Measurements from ENCODE around the gene OSBPL7. TPM values are rescaled to one million over a fixed set of nuclear protein-coding genes. Genes with fewer than 3 reads are reported as not detected.

Gene OSBPL7
- total RNA-seq, 1 experiment from 2014 or later = 20.5 TPM

- no peak for TF ChIP-seq TCF7L2 (IDR thresholded peaks at IDR 0.05; ENCODE audit: borderline replicate concordance, extremely low read depth, insufficient read depth, insufficient read length)
- no peak for TF ChIP-seq ZNF274 (IDR thresholded peaks at IDR 0.05; ENCODE audit: low read depth, low read length)
- TF ChIP-seq JUND (IDR thresholded peaks at IDR 0.05) = no peak
These were observed 32.0 kb upstream of the OSBPL7 start (continued) for GRCh38 chr17:47853616-47854015.

DNA sequence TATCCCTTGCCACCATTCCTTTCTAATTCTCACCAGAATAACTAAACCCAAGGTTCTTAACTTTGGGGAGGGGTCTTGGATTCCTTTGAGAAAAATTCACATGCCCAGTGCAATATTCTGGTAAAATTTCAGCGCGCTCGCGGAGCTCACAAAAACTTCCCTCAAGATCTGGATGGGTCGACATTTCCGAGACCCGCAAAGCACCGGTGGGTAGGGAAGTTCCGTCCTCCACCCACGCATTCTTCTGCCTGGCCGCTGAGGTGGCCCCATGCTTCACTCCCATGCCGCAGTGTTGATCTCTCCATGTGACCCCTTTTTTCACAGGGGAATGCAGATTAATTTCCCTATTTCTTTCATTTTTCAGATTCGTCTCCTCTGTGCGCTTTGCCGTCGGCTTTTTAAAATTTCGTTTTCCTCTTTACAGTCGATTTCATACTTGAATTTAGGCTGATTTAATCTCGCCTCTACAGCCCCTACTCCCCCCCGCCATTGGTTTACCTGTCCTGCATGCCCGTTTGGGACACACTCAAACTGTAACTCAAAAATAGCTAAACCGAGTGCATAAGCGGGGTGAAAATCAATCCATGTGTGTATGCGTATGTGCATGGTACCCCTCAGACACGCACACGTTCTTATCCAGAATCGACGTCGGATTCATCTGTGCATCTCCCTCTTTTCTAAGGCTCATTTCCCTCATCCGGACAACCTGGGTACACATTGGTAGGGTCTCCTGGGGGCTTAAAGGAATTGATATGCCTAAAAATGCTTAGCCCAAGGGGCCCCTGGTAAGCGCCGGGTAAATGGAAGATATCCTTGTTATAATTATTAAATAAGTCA is 30.7 kb upstream of the OSBPL7 start:
- RAD21 ChIA-PET (ENCODE audit: low non-redundant PET in 1 of 2, low total read pairs in 2 of 2, uncharacterized antibody in 2 of 2, unreplicated experiment in 2 of 2) = no interaction called here
- intact Hi-C loops (cut with micrococcal nuclease) = no loop called here

More for the DNA sequence above, 30.7 kb upstream of the OSBPL7 start:
- Histone ChIP-seq H3K9ac (ENCODE audit: low read length) (no peak overlapping the region), H3K36me3 (ENCODE audit: control insufficient read depth in 1 of 2, insufficient read depth in 2 of 2, low read length in 2 of 2) (no peaks in the 10 kb centered on the region; a peak in 1 of 4 replicates), H3K4me2 (ENCODE audit: low read length) (peak overlapping the region; percentile 86), H3K79me2 (ENCODE audit: insufficient read depth, low read length) (peaks cover 23% of the 10 kb centered on the region; the same call in 1 of the 2 replicates), H3K4me3 (replicated peaks in 1 of 2; ENCODE audit: low read depth in 1 of 2, low read length in 2 of 2) (no peak overlapping the region), H2AFZ (ENCODE audit: low read depth, low read length, poor library complexity, severe bottlenecking) (no peak overlapping the region), H3K27me3 (ENCODE audit: insufficient read depth, low read length) (peaks cover 13% of the 10 kb centered on the region; the same call in 1 of the 2 replicates), H4K20me1 (ENCODE audit: insufficient read depth) (no peaks in the 10 kb centered on the region), H3K27ac (ENCODE audit: low read depth, low read length) (no peak overlapping the region), H3K4me1 (ENCODE audit: control insufficient read depth in 1 of 2, insufficient read depth in 2 of 2, low read length in 2 of 2) (peaks cover 13 to 30% of the 10 kb centered on the region in 2 experiments), H3K9me3 (ENCODE audit: control insufficient read depth in 1 of 2, insufficient read depth in 1 of 2, low read depth in 1 of 2, low read length in 2 of 2) (no peaks in the 10 kb centered on the region), H3K9me2 (ENCODE audit: insufficient read depth) (no peaks in the 10 kb centered on the region)
- ChIA-PET CTCF (interaction anchor here (0.6 to 12.6 kb wide), 2 partner anchors 9 to 40 kb away, joined by 4 to 393 read pairs; partner anchors contain the start of gene SP2), POLR2A (interaction anchor here (1.1 kb wide), 1 partner anchor 10 kb away, joined by 3 read pairs; no protein-coding TSS in a partner anchor)
- no TSS peak for BruUV-seq (replicated peaks)
- ATAC-seq (no peak), DNase-seq (ENCODE audit: low read depth, low spot score) (no peak)
- no peak for TF ChIP-seq EZH2 (IDR thresholded peaks at IDR 0.05)
- TF ChIP-seq CBX3 (IDR thresholded peaks at IDR 0.05; ENCODE audit: low read depth) = no peak
- no peak for TF ChIP-seq RAD21 (IDR thresholded peaks at IDR 0.05; ENCODE audit: low read depth)
- TF ChIP-seq POLR2AphosphoS5 (IDR thresholded peaks at IDR 0.05; ENCODE audit: low read depth, low read length) = no peak
- no peak for TF ChIP-seq SP1 (IDR thresholded peaks at IDR 0.05; ENCODE audit: low read depth)
- no peak for TF ChIP-seq FOSL1 (IDR thresholded peaks at IDR 0.05; ENCODE audit: low read depth)

Data from HCT116 (cell line).